ENCODE results near the gene FEZ2. TPM values are rescaled to one million over a fixed set of nuclear protein-coding genes. Genes with fewer than 3 reads are reported as not detected.

Gene FEZ2
- total RNA-seq, 1 donor from 2014 or later, result 43.5 TPM

DNA sequence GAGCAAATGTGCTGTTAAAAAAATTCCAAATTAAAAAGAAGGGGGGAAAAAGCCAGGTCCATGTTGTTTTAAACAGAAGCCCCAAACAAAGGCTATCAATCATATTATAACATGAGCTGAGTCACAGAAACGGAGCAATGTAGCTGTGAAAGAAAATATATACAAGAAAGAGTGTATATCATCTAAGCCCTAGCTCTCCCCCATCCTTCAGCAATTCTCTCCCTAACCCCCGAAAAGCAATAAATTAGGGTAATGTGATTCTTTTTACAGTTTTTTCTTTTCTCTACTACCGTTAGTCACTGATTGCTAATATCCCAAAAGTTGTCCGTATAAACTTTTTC lies 25.3 kb downstream of the FEZ2 start:
- H3K4me3 Mint-ChIP-seq, result no peak overlapping the region
- no peaks in the 10 kb centered on the region for H3K9me3 Mint-ChIP-seq
- no peaks in the 10 kb centered on the region for H3K27me3 Mint-ChIP-seq (ENCODE audit: low read depth)
- TF ChIP-seq, protein P1, sequence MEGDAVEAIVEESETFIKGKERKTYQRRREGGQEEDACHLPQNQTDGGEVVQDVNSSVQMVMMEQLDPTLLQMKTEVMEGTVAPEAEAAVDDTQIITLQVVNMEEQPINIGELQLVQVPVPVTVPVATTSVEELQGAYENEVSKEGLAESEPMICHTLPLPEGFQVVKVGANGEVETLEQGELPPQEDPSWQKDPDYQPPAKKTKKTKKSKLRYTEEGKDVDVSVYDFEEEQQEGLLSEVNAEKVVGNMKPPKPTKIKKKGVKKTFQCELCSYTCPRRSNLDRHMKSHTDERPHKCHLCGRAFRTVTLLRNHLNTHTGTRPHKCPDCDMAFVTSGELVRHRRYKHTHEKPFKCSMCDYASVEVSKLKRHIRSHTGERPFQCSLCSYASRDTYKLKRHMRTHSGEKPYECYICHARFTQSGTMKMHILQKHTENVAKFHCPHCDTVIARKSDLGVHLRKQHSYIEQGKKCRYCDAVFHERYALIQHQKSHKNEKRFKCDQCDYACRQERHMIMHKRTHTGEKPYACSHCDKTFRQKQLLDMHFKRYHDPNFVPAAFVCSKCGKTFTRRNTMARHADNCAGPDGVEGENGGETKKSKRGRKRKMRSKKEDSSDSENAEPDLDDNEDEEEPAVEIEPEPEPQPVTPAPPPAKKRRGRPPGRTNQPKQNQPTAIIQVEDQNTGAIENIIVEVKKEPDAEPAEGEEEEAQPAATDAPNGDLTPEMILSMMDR (conservative IDR thresholded peaks at IDR 0.05), result no peak
- H3K36me3 Mint-ChIP-seq (ENCODE audit: low read depth), result peaks cover 26% of the 10 kb centered on the region
- no peak overlapping the region for H3K27ac Mint-ChIP-seq (ENCODE audit: unreplicated experiment)
- H3K4me1 Mint-ChIP-seq, result peaks cover 12% of the 10 kb centered on the region
- no peak for DNase-seq (ENCODE audit: low read depth, low spot score)

DNA sequence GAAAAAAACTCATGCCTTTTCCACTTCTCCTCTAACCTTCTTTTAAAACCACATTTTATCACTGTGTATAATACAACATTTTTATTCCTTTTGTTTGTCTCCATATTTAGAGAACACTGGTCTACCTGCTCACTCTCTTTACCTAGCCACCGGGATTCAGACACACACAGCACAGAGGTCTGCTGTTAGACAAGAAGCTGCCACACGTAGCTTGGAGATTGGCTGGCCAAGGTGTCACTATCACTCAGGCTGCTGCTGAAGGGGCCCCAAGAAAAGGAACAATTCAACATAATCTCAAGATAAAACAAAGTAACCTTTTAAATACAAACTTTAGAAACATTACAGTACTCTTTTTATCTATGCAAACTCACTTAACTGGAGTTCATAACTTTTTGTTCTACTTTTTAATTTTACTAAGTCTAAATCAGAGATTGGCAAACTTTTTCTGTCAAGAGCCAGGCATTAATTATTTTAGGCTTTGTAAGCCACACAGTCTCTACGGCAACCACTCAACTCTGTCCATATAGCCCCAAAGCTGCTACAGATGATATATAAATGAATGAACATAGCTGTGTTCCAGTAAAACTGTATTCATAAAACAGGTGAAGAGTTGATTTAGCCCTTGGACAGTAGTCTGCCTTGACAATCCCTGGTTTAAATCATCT lies 25.8 kb downstream of the FEZ2 start:
- no peak for DNase-seq (ENCODE audit: low read depth, low spot score)
- H3K27ac Mint-ChIP-seq (ENCODE audit: unreplicated experiment), result no peak overlapping the region

DNA sequence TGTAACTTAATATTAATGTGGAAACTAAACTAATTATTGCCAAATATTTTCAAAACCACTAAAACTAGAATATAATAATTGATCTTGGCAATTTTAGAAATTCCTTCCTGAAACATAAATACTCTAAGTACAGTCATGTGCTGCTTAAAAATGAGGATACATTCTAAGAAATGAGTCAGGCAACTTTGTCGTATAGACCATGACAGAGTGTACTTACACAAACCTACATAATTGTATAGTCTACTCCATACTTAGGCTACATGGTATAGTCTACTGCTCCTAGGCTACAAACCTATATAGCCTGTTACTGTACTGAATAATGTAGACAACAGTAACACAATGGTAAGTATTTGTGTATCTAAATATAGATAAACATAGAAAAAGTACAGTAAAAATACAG lies 27.6 kb downstream of the FEZ2 start:
- TF ChIP-seq, protein P1 (conservative IDR thresholded peaks at IDR 0.05), result no peak
- H3K4me3 Mint-ChIP-seq, result no peak overlapping the region

More for the DNA sequence above, 25.8 kb downstream of the FEZ2 start:
- no peak overlapping the region for H3K4me3 Mint-ChIP-seq
- peaks cover 12% of the 10 kb centered on the region for H3K4me1 Mint-ChIP-seq
- H3K9me3 Mint-ChIP-seq, result no peaks in the 10 kb centered on the region
- TF ChIP-seq, protein P1 (conservative IDR thresholded peaks at IDR 0.05), result no peak
- peaks cover 27% of the 10 kb centered on the region for H3K36me3 Mint-ChIP-seq (ENCODE audit: low read depth)
- H3K27me3 Mint-ChIP-seq (ENCODE audit: low read depth), result no peaks in the 10 kb centered on the region

DNA sequence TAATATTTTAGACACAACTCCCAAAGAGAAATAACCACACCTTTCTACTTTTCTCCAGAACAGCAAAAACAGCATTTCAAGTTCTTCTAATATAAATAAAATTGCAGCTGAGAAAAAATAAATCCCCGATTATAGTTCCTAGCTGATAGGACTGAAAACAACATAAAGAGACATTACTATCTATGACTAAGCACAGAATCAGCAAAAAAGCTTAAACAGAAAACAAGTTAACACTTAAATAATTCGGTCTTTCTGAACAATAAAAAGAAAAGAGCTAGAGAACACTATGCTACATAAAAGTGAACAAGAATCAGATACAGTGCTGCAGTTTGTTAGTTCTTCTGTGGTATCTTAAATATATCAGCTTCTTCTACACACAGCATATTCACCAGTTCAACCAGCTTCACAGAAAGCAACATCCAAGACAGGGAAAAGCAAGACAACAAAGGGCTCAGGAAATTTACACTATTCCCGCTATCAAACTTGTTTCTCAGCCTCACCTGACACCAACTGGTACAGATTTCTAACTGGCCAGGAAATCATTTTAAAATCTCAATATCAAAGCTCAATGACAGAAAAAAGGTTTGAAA lies 28.6 kb downstream of the FEZ2 start:
- Mint-ChIP-seq H3K36me3 (ENCODE audit: low read depth) (peaks cover 30% of the 10 kb centered on the region), H3K27me3 (ENCODE audit: low read depth) (no peaks in the 10 kb centered on the region), H3K9me3 (no peaks in the 10 kb centered on the region), H3K4me3 (no peak overlapping the region), H3K27ac (ENCODE audit: unreplicated experiment) (peak overlapping the region; percentile 68), H3K4me1 (peaks cover 14% of the 10 kb centered on the region)
- DNase-seq (ENCODE audit: low read depth, low spot score), result no peak
- TF ChIP-seq, protein P1 (conservative IDR thresholded peaks at IDR 0.05), result no peak

More for the DNA sequence above, 27.6 kb downstream of the FEZ2 start:
- DNase-seq (ENCODE audit: low read depth, low spot score), result no peak
- H3K27me3 Mint-ChIP-seq (ENCODE audit: low read depth), result no peaks in the 10 kb centered on the region
- H3K36me3 Mint-ChIP-seq (ENCODE audit: low read depth), result peaks cover 29% of the 10 kb centered on the region
- H3K4me1 Mint-ChIP-seq, result peaks cover 12% of the 10 kb centered on the region
- H3K9me3 Mint-ChIP-seq, result no peaks in the 10 kb centered on the region
- no peak overlapping the region for H3K27ac Mint-ChIP-seq (ENCODE audit: unreplicated experiment)

DNA sequence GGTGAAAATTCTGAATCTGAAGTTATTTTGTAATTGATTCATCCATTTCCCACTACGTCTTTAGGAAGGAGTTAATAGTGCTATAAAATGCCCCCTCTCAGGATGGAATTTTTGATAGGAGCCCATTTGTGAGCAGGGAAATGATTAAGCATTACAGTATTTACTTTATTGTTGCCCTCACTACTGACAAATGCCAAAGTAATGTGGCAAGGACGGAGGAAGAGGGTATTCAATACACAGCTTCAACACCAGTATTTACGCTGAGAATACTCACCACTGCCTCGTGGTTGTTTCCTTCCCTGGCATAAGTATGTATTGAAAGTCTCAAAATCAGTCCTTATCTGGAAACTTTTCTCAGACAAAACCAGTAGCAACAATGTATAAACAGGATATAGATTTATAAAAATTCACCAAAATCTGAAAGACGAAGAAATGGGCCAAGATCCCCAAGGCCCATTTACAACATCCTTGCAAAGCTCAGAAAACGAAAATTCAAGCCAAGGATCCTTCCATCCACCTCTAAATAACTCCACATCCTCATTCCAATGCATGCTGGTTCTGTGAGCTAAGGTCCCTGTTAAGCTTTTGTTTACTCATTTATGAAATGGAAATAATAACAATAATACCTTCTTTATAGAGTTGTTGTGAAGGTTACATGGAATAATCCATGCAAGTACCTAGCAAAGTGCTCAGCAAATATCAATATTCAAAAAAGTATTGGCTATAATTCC lies 29.3 kb downstream of the FEZ2 start:
- Mint-ChIP-seq H3K36me3 (ENCODE audit: low read depth) (peaks cover 25% of the 10 kb centered on the region), H3K27ac (ENCODE audit: unreplicated experiment) (no peak overlapping the region), H3K27me3 (ENCODE audit: low read depth) (no peaks in the 10 kb centered on the region), H3K9me3 (no peaks in the 10 kb centered on the region), H3K4me1 (peaks cover 20% of the 10 kb centered on the region), H3K4me3 (no peak overlapping the region)
- TF ChIP-seq, protein P1 (conservative IDR thresholded peaks at IDR 0.05), result no peak
- no peak for DNase-seq (ENCODE audit: low read depth, low spot score)

All from neural crest cell (in vitro differentiated cells).